H1 (cell line): Measurements from ENCODE around the gene SEMA6A. TPM values are rescaled to one million over a fixed set of nuclear protein-coding genes. Genes with fewer than 3 reads are reported as not detected.

Source experiments
- BCL11A ChIP-seq, 2 experiments: IDR thresholded peaks; one replicate each; pipeline ENCODE4 v1.6.1; 2011; ENCODE audit warnings: low read depth in 2 of 2, low read length in 2 of 2, mild to moderate bottlenecking in 2 of 2
- CBX8 ChIP-seq: fragments of 300-800, 300-1000 bp; sonication (generic); IDR thresholded peaks from 2 replicates; pipeline ENCODE4 v1.7.1; 2016; ENCODE audit warnings: low read depth, low read length, borderline replicate concordance
- CEBPB ChIP-seq: IDR thresholded peaks from 2 replicates; pipeline ENCODE4 v1.6.1; 2012; ENCODE audit warnings: low read depth, low read length
- CHD2 ChIP-seq: IDR thresholded peaks from 2 replicates; pipeline ENCODE4 v1.6.1; 2012; ENCODE audit warnings: low read length, improper control_type of control experiment
- CHD7 ChIP-seq: fragments of 300-600 bp; sonication (generic); IDR thresholded peaks from 2 replicates; pipeline ENCODE4 v1.7.1; 2012; ENCODE audit warnings: low read length, moderate library complexity, mild to moderate bottlenecking, inconsistent platforms; ENCODE audit not compliant: insufficient replicate concordance
- HDAC2 ChIP-seq, 2 experiments: fragments of 300-600 bp in 1 of 2; sonication (generic) in 1 of 2; IDR thresholded peaks; 2 replicates each; pipeline ENCODE4 v1.6.1; 2011 to 2012; ENCODE audit warnings: low read depth in 2 of 2, low read length in 2 of 2, mild to moderate bottlenecking in 2 of 2, moderate library complexity in 2 of 2, borderline replicate concordance in 1 of 2, inconsistent platforms in 1 of 2
- HDAC6 ChIP-seq: IDR thresholded peaks from one replicate; pipeline ENCODE4 v1.7.1; 2012; ENCODE audit warnings: low read depth, mild to moderate bottlenecking, inconsistent platforms, low read length, moderate library complexity
- JUND ChIP-seq: IDR thresholded peaks from 2 replicates; pipeline ENCODE4 v1.6.1; 2011; ENCODE audit warnings: mild to moderate bottlenecking, improper control_type of control experiment, low read length
- NANOG ChIP-seq: IDR thresholded peaks from 2 replicates; pipeline ENCODE4 v1.6.1; 2011; ENCODE audit warnings: low read length, low read depth, mild to moderate bottlenecking, inconsistent platforms; ENCODE audit not compliant: insufficient read depth, poor library complexity, severe bottlenecking
- SIRT6 ChIP-seq: IDR thresholded peaks from one replicate; pipeline ENCODE4 v1.7.1; 2012; ENCODE audit warnings: low read length, inconsistent platforms
- SP4 ChIP-seq: IDR thresholded peaks from 2 replicates; pipeline ENCODE4 v1.6.1; 2012; ENCODE audit warnings: low read length, inconsistent platforms
- polyA plus RNA-seq, 7 experiments: library from polyadenylated mRNA; depleted of rRNA in 3 of 7; stranded (reverse) in 5 of 7; unstranded in 2 of 7; fragments of >200 nt in 5 of 7; fragments of 200-250 nt in 2 of 7; gene quantifications; 1 replicate in 5 of 7; 2 replicates in 1 of 7; 4 replicates in 1 of 7; pipeline versions ENCODE4 v1.2.1 to v1.2.3, GENCODE V29; 2011 to 2013; ENCODE audit warnings: missing spikeins in 2 of 7, mixed read lengths in 2 of 7
- total RNA-seq: library from RNA; stranded (reverse); fragmentation: NEBNext Ultra II Directional; extraction: Animal tissue kit (Norgen Biotek cat#: 25700); gene quantifications from 2 replicates; pipeline ENCODE4 v1.2.1, GENCODE V29; 2021

Gene SEMA6A
- total and polyA plus RNA-seq, 2 of the 8 experiments (the other 6 are each of a cell fraction or from before 2014, with no cell fraction given): 78.3 to 277 TPM

- TF ChIP-seq CHD7 (no peak), NANOG (no peak), JUND (no peak), BCL11A (IDR thresholded peaks at IDR 0.05; ENCODE audit: low read depth in 2 of 2, low read length in 2 of 2) (no peak), SIRT6 (no peak), HDAC6 (no peak), CHD2 (no peak), HDAC2 (IDR thresholded peaks at IDR 0.05; ENCODE audit: borderline replicate concordance in 1 of 2, low read depth in 2 of 2, low read length in 2 of 2) (no peak), CBX8 (no peak), SP4 (no peak), CEBPB (no peak)
Observed at GRCh38 chr5:116546743-116547124, 27.9 kb downstream of the SEMA6A start (continued).
